ENCODE data around the gene GNAQ.

DNA sequence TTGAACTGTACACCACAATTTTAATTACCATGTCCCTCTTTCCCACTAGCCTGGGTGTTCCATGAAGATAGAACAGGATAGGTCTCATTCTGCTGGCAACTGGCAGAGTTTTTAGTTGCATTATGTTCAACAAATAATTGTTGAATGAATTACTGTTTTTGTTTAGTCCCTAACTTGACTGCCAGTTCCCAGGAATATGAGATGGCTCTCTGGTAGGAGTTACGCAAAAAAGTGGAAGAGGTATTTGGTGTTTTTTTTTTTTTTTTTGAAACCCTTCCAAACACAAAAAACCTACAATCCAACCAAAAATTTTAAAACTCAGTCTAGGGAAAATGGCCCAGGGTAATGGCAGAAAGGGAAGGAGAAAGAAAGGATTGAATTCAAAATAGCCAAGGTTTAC lies 153.6 kb downstream of the GNAQ start:
- TF ChIP-seq POLR2A (IDR thresholded peaks at IDR 0.05): no peak
- TF ChIP-seq, protein P1, sequence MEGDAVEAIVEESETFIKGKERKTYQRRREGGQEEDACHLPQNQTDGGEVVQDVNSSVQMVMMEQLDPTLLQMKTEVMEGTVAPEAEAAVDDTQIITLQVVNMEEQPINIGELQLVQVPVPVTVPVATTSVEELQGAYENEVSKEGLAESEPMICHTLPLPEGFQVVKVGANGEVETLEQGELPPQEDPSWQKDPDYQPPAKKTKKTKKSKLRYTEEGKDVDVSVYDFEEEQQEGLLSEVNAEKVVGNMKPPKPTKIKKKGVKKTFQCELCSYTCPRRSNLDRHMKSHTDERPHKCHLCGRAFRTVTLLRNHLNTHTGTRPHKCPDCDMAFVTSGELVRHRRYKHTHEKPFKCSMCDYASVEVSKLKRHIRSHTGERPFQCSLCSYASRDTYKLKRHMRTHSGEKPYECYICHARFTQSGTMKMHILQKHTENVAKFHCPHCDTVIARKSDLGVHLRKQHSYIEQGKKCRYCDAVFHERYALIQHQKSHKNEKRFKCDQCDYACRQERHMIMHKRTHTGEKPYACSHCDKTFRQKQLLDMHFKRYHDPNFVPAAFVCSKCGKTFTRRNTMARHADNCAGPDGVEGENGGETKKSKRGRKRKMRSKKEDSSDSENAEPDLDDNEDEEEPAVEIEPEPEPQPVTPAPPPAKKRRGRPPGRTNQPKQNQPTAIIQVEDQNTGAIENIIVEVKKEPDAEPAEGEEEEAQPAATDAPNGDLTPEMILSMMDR (IDR thresholded peaks at IDR 0.05): no peak
